H1 (cell line): ENCODE data around the gene LRCH1.

Experiments used
- ATF3 ChIP-seq: IDR thresholded peaks from 2 replicates; pipeline ENCODE4 v1.6.1; 2011; ENCODE audit warnings: low read depth, mild to moderate bottlenecking, low read length; ENCODE audit not compliant: insufficient read depth
- BCL11A ChIP-seq, 2 experiments: IDR thresholded peaks; one replicate each; pipeline ENCODE4 v1.6.1; 2011; ENCODE audit warnings: low read depth in 2 of 2, low read length in 2 of 2, mild to moderate bottlenecking in 2 of 2
- CHD2 ChIP-seq: IDR thresholded peaks from 2 replicates; pipeline ENCODE4 v1.6.1; 2012; ENCODE audit warnings: low read length, improper control_type of control experiment
- GTF2F1 ChIP-seq: IDR thresholded peaks from 2 replicates; pipeline ENCODE4 v1.6.1; 2012; ENCODE audit warnings: low read depth, low read length, improper control_type of control experiment, borderline replicate concordance
- MAFK ChIP-seq: IDR thresholded peaks from 2 replicates; pipeline ENCODE4 v1.6.1; 2012; ENCODE audit warnings: low read depth, mild to moderate bottlenecking, improper control_type of control experiment, low read length
- POLR2A ChIP-seq, 2 experiments: IDR thresholded peaks; 1 replicate in 1 of 2; 2 replicates in 1 of 2; pipeline ENCODE4 v1.6.1; 2011; ENCODE audit warnings: low read depth in 2 of 2, low read length in 2 of 2, mild to moderate bottlenecking in 2 of 2; ENCODE audit errors: control extremely low read depth in 1 of 2
- POLR2AphosphoS5 ChIP-seq: IDR thresholded peaks from 2 replicates; pipeline ENCODE4 v1.6.1; 2011; ENCODE audit warnings: low read depth, low read length
- RAD21 ChIP-seq, 2 experiments: IDR thresholded peaks in 1 of 2; conservative IDR thresholded peaks in 1 of 2; 2 replicates each; pipeline ENCODE4 v1.6.1; 2011; ENCODE audit warnings: low read depth in 2 of 2, low read length in 2 of 2, improper control_type of control experiment in 1 of 2, inconsistent platforms in 1 of 2, mild to moderate bottlenecking in 1 of 2, moderate library complexity in 1 of 2
- RXRA ChIP-seq: IDR thresholded peaks from 2 replicates; pipeline ENCODE4 v1.6.1; 2011; ENCODE audit warnings: low read depth, mild to moderate bottlenecking, low read length, moderate library complexity; ENCODE audit not compliant: insufficient read depth
- SIX5 ChIP-seq: IDR thresholded peaks from 2 replicates; pipeline ENCODE4 v1.6.1; 2011; ENCODE audit warnings: mild to moderate bottlenecking, low read depth, low read length
- TEAD4 ChIP-seq: IDR thresholded peaks from 2 replicates; pipeline ENCODE4 v1.6.1; 2012; ENCODE audit warnings: low read depth, low read length, inconsistent platforms, mixed read lengths
- ZNF274 ChIP-seq: IDR thresholded peaks from 2 replicates; pipeline ENCODE4 v1.7.0; 2012; ENCODE audit warnings: low read length, borderline replicate concordance; ENCODE audit errors: extremely low read depth
- TF ChIP-seq, protein P1 (sequence below), 3 experiments: IDR thresholded peaks; 1 replicate in 2 of 3; 2 replicates in 1 of 3; pipeline versions ENCODE4 v1.5.1 to v1.6.1; 2011; ENCODE audit warnings: low read length in 3 of 3, mild to moderate bottlenecking in 3 of 3, inconsistent platforms in 2 of 3, low read depth in 1 of 3, moderate library complexity in 1 of 3; ENCODE audit not compliant: insufficient read depth in 1 of 3; ENCODE audit errors: control extremely low read depth in 1 of 3

DNA sequence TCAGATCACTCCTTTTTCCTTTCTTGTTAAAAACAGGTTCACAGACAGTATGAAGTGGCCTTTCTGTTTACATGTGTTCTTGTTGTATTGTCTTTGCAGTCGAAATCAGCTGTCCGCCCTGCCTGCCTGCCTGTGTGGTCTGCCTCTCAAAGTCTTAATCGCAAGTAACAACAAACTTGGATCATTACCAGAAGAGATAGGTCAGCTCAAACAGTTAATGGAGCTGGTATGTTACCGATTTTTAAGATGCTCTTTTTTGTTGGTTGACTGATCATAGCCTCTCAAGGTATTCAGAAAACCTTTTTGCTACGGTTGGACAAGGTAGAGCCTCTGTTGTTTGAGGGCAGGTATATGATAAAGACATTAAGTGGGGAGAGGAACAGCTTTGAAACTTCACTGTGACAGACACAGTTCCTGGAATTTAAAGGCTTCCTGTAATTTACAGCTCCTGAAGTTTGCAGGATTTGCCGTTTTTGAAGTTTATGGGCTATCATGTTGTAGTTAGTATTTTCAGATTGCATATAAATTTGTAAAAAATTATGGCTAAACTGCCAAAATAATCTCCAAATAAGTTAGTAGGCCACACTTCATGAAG is 116.1 kb downstream of the LRCH1 start:
- TF ChIP-seq SIX5, result no peak
- TF ChIP-seq MAFK, result no peak
- TF ChIP-seq ATF3, result no peak
- TF ChIP-seq RXRA, result no peak
- TF ChIP-seq, protein P1, sequence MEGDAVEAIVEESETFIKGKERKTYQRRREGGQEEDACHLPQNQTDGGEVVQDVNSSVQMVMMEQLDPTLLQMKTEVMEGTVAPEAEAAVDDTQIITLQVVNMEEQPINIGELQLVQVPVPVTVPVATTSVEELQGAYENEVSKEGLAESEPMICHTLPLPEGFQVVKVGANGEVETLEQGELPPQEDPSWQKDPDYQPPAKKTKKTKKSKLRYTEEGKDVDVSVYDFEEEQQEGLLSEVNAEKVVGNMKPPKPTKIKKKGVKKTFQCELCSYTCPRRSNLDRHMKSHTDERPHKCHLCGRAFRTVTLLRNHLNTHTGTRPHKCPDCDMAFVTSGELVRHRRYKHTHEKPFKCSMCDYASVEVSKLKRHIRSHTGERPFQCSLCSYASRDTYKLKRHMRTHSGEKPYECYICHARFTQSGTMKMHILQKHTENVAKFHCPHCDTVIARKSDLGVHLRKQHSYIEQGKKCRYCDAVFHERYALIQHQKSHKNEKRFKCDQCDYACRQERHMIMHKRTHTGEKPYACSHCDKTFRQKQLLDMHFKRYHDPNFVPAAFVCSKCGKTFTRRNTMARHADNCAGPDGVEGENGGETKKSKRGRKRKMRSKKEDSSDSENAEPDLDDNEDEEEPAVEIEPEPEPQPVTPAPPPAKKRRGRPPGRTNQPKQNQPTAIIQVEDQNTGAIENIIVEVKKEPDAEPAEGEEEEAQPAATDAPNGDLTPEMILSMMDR (IDR thresholded peaks at IDR 0.05; ENCODE audit: control extremely low read depth in 1 of 3, insufficient read depth in 1 of 3, low read depth in 1 of 3, low read length in 3 of 3), result no peak
- TF ChIP-seq POLR2A (IDR thresholded peaks at IDR 0.05; ENCODE audit: control extremely low read depth in 1 of 2, low read depth in 2 of 2, low read length in 2 of 2), result no peak
- TF ChIP-seq TEAD4, result no peak
- TF ChIP-seq POLR2AphosphoS5, result no peak
- no peak for TF ChIP-seq BCL11A (IDR thresholded peaks at IDR 0.05; ENCODE audit: low read depth in 2 of 2, low read length in 2 of 2)
- no peak for TF ChIP-seq ZNF274
- TF ChIP-seq CHD2, result no peak
- TF ChIP-seq RAD21 (IDR thresholded peaks at IDR 0.05 in 1 of 2, conservative IDR thresholded peaks at IDR 0.05 in 1 of 2; ENCODE audit: low read depth in 2 of 2, low read length in 2 of 2), result no peak
- TF ChIP-seq GTF2F1, result no peak
